Non-pigmented ciliary epithelial cell (primary cell): ENCODE measurements around the gene APP.

Experiments
- DNase-seq: peaks from one replicate; pipeline ENCODE4 v3.0.0-alpha.2; 2010; ENCODE audit warnings: low read depth

APP gene

GRCh38 chr21:25863031-25863430, 307.5 kb downstream of the APP start:
- DNase-seq, result no peak

DNA sequence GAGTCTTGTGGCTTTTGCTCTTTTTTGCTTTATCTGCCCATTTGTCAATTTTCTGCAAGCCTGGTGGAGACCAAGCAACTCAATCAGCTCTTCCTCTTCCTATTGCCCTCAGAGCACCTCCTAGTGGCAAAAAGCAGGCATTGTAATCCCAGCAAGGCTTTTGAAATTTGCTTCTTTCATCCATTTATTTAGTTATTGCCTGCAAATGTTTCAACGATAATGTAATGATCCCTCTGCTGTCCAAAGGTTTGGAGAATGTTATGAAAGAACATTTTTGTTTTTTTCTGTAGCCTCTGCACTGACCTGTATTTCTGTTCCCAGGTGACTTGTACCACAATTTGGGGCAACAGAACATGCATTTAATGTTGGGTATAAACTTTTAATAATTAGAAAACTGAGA, 308.0 kb downstream of the APP start:
- no peak for DNase-seq

- no peak for DNase-seq
These were observed 308.5 kb downstream of the APP start for GRCh38 chr21:25862112-25862511.

DNA sequence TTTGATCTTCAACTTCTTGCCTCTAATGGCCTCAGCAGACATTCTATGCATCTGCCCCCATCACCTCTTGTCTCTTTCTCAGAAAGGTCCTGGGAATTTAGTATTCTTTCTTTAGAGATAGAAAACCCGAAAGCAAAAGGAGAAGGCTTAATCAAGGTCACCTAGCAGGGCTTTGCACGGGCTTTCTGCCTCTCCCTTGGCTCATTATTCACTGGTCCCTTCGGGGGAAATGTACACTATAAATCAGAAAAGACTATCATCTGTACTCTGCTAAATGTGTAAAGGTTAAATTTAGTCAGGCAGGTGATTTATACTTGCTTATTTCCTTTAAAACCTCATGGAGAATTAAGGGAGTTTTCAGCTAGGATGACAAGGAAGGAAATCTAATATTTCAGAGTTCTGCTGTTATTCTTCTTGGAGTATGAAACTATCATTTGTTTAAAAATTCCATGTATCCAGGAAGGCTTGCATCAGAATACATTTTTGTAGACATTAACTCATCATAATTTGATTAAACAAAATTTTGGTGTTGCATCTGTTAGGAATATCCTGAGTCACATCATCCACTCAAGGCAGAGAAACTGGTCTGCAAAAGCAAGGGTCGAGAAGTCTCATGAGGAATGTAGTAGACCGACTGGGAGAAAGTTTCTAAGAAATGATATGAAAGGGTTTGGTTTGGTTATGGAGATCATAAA, 311.2 kb downstream of the APP start:
- no peak for DNase-seq

- no peak for DNase-seq
These were observed 312.2 kb downstream of the APP start for GRCh38 chr21:25858325-25858724.

- DNase-seq, result no peak
These were observed 313.1 kb downstream of the APP start for GRCh38 chr21:25857308-25858074.

DNA sequence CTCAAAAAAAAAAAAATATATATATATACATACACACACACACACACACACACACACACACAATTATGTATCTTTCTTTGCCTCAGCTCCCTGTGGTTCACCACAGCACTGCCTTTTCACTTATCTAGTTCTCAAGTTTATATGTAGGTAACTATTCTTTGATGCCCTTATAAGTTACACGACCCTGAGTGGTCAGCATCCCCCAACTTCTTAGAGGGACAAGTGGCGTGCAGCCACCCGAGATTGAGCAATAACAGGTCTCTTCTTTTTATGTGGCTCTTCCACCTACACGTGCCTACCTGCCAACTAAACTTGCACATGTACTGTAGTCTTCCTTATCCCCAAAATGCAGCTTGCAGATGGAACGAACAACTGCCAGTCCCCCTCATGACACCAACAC, 315.0 kb downstream of the APP start:
- DNase-seq, result no peak

DNA sequence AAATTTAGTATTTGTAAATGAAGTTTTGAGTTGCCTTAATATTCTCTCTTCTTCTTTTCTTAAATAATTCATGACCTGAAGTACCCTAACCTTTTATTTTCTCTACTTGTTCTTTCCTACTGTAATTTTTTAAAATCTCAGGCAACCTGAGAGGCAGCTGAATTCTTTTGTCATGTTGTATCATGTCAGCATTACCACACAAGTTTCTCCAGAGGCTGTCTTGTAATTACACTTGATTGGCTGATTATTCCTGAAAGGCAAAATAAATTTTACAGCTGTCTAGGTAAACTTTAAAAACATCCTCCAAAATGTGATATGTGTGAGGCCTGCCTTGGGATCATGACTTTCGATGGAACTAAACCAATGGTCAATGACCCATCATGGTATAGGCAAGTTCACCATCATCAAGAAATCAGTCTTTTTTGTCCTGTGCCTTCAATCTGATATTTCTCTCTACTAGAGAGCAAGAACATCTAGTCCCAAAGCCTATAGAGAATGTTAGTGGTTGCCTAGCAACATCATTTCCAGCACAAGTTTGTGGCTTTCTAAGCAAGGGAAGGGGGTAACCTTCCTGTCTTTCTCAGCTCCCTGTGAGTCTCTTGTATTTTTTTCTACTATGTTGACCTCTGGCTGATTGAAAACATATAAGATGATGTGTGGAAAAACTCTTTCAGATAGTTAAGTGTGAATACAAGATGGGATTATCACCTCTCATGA, 320.3 kb downstream of the APP start:
- no peak for DNase-seq

DNA sequence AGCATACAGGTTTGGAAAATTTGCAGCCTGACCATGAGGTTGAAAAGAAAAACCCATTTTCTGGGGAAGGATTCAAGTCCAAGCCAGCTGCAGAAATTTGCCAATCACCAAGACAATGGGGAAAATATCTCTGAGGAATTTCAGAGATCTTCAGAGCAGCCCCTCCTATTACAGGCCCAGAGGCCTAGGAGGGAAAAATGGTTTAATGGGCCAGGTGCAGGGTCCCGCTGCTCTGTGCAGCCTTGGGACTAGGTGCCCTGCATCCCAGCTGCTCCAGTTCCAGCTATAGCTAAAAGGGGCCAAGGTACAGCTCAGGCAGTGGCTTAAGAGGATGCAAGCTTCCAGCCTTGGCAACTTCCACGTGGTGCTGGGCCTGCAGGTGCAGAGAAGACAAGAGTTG, 322.3 kb downstream of the APP start:
- DNase-seq, result no peak

GRCh38 chr21:25845729-25846256, 324.8 kb downstream of the APP start:
- DNase-seq, result no peak

DNA sequence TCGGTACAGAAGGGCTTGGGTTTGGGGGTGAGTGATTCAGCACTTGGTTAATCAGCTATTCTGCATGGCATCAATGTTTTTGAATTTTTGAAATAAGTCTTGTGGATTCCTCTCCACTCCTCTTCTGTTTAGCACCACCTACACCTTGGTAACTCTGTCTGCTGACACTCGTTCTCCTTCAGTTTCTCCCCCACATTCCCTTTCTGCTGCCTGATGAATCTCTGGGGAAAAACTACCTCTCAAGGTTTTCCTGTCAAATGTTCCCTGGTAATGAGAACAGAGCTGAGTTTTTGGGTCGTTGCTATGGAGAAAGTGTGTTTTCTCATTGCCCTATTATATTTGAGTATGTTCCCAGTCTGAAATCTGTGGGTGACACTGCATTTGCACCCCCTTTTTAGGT, 327.6 kb downstream of the APP start:
- DNase-seq, result no peak

DNA sequence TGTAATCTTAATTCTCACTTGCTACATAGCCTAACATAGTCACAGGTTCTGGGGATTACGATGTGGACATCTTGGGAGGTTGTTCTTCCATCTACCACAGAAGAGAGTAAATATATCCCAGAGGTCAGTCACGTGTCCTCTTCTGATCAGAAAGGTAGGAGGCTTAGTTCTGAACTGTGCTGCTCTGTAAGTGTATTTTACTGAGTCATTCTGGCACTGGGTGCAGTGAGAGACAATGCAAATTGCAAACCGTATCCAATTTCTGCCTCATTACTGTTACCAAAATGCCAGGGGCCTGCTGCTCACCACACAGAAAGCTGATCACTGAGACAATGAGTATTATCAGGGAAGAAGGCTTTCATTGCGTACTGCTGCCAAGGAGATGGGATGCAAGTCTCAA, 331.8 kb downstream of the APP start:
- DNase-seq, result no peak

DNA sequence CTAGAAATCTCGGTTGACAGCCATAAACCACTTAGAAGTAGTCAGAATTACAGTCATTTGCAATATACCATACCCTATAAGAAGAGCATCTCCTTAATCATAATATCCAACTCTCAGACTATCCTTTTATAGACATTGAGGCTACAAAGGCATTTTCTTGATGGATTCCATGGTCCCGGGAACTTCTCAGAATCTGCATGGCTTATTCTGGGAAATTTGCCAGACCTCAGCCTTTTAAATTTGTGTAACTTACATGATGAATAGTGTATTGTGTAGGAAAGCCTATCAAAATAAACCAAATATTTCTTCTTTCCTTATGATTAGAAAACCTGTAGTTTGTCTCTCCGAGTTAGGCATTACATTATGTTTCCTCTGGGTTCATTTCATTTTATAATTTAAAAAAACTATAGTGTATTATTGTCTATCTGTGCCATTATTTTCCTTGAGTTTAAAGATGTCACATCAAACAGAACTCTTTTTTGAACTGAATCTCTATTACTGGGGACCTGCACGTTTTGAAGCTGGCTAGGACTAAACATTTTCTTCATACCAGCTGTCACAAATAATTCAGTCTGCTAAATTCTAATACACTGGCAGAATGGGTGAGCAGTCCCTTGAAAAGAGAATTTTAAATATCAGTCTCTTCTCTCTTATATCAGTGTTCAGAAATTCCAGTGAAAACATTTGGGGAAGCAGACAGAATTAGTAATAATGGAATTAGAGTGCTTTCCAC, 332.9 kb downstream of the APP start:
- DNase-seq, result peak; percentile 56

DNA sequence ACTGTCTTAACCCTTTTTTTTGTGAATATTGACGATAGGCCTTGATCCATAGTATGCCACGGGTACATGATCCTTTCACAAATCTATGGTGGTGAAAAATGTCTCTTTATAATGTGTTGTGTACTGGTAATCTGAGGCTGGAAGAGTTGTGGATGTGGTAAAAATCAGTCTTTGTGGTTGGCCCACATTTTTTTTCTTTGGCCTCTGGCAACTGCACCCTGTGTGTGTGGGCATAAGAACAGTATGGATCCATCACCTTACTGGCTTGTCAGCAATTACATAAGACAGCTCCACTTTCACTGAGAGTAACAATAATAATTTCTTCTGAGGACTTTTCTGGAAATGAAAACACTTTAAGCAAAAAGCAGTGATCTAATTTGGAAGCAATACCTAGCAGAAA, 334.2 kb downstream of the APP start:
- no peak for DNase-seq

DNA sequence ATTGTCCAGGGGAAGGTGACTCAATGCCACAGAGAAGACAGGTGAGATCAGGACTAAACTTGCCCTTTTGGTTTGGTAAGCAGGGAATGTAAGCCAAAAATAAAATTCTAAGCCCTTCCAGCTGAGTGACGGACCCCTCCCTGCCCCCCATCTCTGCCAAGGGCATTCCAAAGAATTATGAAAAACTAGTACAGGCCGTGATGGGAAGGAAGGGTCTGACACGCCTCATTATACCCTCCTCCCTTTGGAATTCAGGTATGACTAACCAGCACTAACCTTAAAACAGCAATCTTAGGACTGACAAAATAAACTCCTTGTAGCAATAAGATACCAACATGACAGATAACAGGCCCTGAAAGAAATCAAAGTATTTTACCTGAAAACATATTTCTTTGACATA, 336.2 kb downstream of the APP start:
- DNase-seq, result no peak

- DNase-seq, result no peak
These were observed 339.1 kb downstream of the APP start for GRCh38 chr21:25831300-25831960.
